HG03108 (cell line): ENCODE data around the gene B3GNT8.
A peak's percentile ranks its signal among the peaks of the same experiment; 100 is the strongest.
"Not testable (repeated sequence)": the region's sequence is repeated elsewhere in the genome, so short reads cannot be mapped to it uniquely, and the experiment has no call there.

ENCODE experiments used
- ATAC-seq: cut with Tn5 transposase; IDR thresholded peaks from one replicate; pipeline ENCODE4 v1.9.1; 2021; ENCODE audit warnings: moderate library complexity; ENCODE audit not compliant: unreplicated experiment

The B3GNT8 gene

DNA sequence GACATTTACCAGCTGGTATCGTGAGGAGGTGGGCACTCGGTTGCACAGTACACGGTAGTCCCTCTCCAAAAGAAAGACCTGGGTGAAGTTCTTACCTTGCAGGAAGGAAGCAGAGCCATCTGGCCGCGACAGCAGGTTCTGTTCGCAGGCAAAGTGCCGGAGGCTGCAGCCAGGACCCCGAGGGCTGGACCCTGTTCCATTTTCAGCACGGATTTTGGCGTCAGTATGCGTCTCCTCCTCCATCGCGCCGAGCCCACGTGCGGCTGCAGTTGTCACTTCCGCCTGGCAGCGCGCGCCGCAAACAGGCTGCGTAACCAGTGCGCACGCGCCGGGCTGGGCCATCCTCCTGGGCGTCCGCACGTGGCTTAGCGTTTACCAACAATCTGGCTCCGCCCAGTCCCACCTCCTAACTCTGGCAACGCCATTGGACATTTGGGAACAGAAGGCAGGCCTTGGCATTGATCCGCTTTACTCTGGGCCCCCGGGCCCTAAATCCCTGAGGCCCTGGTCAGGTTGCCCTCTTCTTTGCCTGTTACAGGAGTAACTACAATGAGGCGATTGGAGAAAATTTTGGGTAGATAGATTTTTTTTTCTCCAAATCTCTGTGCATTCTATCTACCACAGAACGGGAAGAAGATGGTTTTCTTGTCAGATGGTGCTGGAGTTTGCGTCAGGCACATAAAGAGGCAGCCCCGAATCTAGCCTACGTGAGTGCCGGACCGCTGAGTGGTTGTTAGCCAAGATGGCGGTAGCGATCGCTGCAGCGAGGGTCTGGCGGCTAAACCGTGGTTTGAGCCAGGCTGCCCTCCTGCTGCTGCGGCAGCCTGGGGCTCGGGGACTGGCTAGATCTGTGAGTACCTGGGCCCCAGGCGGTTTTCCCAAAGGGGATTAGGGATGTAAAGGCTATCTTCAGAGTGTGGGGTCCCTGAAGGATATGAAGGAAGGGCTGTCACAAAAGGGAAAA is 29.8 kb downstream of the B3GNT8 start, which contains the start of the genes BCKDHA and EXOSC5:
TSS of gene BCKDHA (plus strand) at position 733 of the 964 bp plus-strand sequence. CDS start at position 743, 10 bp downstream.
TSS of gene EXOSC5 (minus strand) at position 274 of the 964 bp plus-strand sequence. CDS start at position 243, 31 bp downstream.
- peak; percentile 92 for ATAC-seq

DNA sequence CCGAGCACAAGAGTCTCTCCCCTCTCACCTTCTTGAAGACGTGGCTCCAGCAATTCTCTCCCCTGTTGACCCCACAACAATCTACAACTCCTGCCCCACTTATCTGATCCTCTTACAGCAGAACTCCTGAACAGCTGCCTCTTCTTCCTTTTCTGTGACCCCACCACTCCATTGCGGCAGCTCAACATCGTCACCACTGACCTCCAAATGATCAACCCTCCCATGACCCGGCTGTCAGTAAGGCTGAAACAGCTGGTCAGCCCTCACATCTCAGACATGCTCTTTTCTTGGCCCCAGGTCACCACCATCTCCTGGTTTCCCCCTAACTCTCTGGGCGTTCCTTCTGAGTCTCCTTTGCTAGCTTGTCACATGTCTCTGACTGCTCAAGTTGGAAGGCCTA is 31.8 kb downstream of the B3GNT8 start:
- no peak for ATAC-seq

DNA sequence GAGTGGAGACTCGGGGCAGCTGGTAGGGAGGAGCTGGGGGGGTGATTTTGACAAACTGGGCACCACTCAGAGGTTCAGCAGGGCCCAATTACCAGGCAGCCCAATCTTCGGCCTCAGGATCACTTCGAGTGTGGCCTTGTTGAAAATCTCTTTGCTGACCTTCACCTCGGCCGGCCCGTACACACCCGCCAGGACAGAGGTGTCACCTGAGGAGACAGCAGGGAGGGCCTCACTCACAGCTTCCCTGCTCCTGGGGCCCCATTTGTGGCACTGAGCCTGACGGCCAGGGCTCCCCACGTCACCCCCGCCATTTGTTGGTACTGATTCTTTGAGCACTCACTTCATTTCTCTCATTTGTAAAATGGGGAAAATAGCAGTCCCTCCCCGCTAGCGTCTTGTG is 34.4 kb downstream of the B3GNT8 start:
- ATAC-seq, result no peak

DNA sequence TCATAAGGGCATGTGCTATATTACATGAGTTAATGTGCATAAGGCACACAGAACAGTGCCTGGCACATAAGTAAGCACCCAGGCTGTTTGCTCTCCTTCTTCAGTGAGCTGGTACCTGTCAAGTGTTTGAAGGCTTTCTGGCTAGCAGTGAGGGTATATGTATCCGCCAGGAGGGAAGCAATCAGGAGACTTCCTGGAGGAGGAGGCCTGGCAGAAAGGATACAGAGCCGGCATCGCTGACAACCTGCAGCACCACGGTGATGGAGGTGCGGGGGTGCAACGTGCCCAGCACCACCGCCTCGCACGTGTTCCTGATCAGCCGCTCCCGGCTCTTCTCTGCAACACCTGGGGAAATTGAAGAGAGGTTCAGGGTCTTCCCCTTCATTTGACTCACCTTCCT is 35.6 kb downstream of the B3GNT8 start:
- no peak for ATAC-seq

DNA sequence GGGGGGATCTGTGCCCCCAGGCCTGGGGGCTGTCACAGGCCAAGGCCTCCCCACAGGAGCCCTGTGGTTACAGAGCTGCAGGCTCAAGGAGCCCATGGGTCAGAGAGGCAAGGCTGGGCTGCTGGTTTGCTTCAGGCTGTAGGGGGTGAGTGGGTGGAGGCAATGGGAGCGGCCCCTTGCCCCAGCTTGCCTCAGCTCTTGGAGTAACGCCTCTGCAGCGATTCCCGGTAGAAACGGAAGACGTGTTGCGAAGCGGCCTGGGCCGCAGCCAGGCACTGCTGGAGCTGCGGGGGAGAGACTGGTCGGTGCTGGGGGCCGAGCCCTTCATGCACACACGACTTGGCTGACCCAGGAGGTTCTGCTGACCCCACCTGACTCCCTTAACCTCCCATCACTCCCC is 40.7 kb downstream of the B3GNT8 start:
- ATAC-seq, result no peak

DNA sequence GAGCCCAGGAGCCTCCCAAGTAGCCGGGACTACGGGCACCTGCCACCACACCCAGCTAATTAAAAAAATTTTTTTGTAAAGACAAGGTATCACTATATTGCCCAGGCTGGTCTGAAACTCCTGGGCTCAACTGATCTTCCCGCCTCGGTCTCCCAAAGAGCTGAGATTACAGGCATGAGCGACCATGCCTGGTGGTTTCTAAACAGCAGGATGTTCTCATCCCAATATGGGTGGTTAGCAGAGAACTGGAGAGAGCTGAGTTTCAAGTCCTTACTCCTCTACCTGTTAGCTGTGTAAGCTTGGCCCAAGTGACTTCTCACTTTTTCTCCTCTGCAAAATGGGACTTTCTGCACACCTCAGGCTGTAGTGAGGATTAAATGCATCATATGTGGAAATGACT is 42.8 kb downstream of the B3GNT8 start:
- ATAC-seq, result no peak

DNA sequence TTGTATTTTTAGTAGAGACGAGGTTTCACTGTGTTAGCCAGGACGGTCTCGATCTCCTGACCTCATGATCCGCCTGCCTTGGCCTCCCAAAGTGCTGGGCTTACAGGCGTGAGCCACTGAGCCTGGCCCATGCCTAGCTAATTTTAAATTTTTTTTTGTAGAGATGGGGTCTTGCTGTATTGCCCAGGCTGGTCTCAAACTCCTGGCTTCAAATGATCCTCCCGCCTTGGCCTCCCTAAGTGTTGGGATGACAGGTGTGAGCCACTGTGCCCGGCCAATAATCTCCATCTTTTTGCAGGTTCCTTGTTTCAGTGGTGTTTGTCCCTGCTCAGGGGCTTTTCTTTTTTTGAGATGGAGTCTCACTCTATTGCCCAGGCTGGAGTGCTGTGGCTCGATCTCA is 45.6 kb downstream of the B3GNT8 start:
- not testable (repeated sequence) for ATAC-seq

DNA sequence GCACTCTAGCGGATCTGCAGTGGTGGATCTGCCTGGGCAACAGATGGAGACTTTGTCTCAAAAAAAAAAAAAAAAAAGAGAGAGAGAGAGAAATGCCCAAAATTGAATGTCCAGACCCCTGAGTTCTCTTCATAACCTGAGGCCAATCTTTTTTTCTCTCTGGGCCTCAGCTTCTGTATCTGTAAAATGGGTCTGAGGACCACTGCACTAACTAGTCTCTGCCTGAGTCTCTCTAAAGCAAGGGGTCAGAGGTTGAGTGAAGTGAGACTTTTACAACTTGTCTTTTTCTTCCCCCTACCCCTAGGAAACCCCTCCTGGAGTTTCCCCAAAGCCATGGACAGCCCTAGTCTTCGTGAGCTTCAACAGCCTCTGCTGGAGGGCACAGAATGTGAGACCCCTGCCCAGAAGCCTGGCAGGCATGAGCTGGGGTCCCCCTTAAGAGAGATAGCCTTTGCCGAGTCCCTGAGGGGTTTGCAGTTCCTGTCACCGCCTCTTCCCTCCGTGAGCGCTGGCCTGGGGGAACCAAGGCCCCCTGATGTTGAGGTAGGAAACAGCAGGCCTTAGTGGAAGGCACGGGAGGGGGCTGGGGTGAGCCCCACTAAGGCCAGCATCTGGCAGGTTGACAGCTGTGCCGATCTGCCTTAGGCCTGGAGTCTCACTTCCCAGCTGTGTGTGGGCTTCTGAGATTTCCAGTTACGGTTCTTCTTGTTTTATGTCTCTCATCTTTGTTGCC is 49.0 kb downstream of the B3GNT8 start:
- no peak for ATAC-seq

DNA sequence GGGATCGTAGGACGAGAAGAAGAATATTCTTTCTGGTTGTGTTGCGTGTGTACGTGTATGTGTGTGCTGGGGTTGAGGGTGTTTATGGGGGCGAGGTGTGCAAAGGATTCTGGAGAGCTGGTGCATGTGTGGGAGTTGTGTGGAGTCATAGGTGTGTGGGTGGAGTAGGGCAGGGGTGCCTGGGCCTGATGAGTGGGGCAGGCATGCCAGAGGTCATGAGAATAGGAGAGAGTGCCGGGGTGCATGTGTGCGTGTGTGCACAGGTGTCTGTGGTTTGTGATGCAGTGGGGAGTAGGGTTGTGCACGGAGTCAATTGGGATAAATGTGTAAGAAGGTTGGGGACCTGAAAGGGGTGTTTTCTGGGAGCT is 50.2 kb downstream of the B3GNT8 start:
- ATAC-seq, result no peak

DNA sequence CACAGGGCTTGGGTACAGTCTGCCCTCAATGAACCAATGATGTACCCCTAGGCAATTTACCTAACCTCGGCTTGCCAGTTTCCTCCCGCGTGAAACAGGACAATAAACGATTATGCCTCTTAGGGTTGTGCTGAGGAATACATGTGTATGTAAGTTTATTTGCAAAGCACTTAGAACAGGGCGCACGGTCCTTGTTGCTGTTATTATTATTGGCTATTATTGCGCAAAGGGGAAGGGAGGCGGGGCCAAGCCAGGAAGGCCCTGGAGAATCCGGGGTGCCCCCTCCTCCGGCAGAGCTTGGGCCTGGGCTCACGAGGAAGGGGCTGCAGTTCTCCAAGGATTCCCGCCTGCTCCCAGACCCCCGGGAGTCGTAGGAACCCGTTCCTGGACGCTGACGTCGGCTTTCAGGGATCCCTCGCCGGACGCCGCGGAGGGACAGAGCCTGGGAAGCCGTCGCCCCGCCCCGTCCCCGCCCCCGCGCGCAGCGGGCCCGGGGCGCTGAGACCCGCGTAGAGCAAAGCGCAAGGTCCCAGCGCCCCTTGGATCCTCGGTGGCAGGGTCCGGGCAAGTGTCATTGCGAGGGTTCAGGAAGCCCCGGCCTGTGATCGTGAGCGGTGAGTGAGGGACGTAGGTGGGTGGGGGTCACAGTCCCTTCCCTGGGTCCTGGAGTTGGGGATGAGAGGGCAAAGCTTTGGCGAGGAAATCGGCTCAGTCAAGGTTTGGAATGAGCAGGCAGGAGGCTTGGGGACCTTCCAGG is 50.8 kb downstream of the B3GNT8 start, which contains the start of gene TMEM91:
TSS of gene TMEM91 (plus strand) at position 293 of the 757 bp plus-strand sequence. CDS start 1,777 bp downstream, outside the sequence.
- ATAC-seq, result no peak
